ENCODE data around the gene USP6NL. TPM values are rescaled to one million over a fixed set of nuclear protein-coding genes. Genes with fewer than 3 reads are reported as not detected.

USP6NL gene
- polyA plus RNA-seq, 3 donors: 5.5 to 7.7 (median 6.7) TPM

DNA sequence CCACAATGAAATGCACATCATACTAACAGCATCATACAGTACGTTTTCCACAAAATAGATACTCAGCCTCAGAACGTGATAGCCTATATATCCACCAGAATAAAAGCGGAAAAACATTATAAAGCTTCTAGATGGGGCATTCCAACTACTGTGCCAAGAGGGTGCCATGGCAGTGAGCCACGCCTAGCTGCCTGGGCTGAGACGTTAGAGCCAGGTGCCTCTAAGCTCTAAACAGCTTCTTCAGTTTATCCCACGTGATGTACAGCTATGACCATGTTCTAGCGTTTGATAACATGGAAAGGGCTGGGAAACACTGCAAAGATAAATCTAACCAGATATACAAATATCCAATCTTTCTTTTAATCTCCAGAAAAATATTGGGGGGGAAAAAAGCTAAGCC, 17.8 kb downstream of the USP6NL start:
- no peaks in the 10 kb centered on the region for H3K36me3 ChIP-seq (replicated peaks in 1 of 2; ENCODE audit: control insufficient read depth in 1 of 2, insufficient read depth in 2 of 2, low read length in 2 of 2)
- no peaks in the 10 kb centered on the region for H4K20me1 ChIP-seq (ENCODE audit: insufficient read depth, low read length)
- no peak overlapping the region for H3K4me2 ChIP-seq (replicated peaks; ENCODE audit: extremely low read depth, low read length, poor library complexity, severe bottlenecking)
- no peaks in the 10 kb centered on the region for H3K27me3 Mint-ChIP-seq (ENCODE audit: low read depth in 3 of 3)
- no peak overlapping the region for H3K4me3 ChIP-seq (replicated peaks in 1 of 3; ENCODE audit: low read depth in 2 of 3, low read length in 3 of 3)
- H3K9me3 ChIP-seq (replicated peaks in 1 of 2; ENCODE audit: control insufficient read depth in 1 of 2, insufficient read depth in 1 of 2, low read length in 2 of 2): no peaks in the 10 kb centered on the region
- H3K4me1 Mint-ChIP-seq: peaks cover 19% of the 10 kb centered on the region
- peaks cover 4 to 17% of the 10 kb centered on the region in 2 donors for H3K36me3 Mint-ChIP-seq
- peaks cover 45% of the 10 kb centered on the region for H3K79me2 ChIP-seq (ENCODE audit: insufficient read depth, low read length)
- DNase-seq: no peak
- H3K27me3 ChIP-seq (ENCODE audit: control insufficient read depth in 2 of 2, insufficient read depth in 2 of 2, low read length in 2 of 2): no peaks in the 10 kb centered on the region
- H2AFZ ChIP-seq (ENCODE audit: insufficient read depth, low read depth, low read length, poor library complexity, severe bottlenecking): no peak overlapping the region
- H3K4me3 Mint-ChIP-seq: no peak overlapping the region
- intact Hi-C loops (cut with micrococcal nuclease): no loop called here
- peaks cover 11 to 13% of the 10 kb centered on the region in 2 donors for H3K4me1 ChIP-seq (ENCODE audit: control insufficient read depth in 1 of 2, insufficient read depth in 2 of 2, low read length in 2 of 2)
- no peak overlapping the region for H3K27ac ChIP-seq (ENCODE audit: low read depth in 1 of 2, low read length in 2 of 2)
- 98% methylated on average over 6 of the region's 7 CpGs for WGBS (ENCODE audit: insufficient coverage)
- no peak overlapping the region for H3K9ac ChIP-seq (ENCODE audit: insufficient read depth, low read length, poor library complexity, severe bottlenecking)
- TF ChIP-seq, protein P1, sequence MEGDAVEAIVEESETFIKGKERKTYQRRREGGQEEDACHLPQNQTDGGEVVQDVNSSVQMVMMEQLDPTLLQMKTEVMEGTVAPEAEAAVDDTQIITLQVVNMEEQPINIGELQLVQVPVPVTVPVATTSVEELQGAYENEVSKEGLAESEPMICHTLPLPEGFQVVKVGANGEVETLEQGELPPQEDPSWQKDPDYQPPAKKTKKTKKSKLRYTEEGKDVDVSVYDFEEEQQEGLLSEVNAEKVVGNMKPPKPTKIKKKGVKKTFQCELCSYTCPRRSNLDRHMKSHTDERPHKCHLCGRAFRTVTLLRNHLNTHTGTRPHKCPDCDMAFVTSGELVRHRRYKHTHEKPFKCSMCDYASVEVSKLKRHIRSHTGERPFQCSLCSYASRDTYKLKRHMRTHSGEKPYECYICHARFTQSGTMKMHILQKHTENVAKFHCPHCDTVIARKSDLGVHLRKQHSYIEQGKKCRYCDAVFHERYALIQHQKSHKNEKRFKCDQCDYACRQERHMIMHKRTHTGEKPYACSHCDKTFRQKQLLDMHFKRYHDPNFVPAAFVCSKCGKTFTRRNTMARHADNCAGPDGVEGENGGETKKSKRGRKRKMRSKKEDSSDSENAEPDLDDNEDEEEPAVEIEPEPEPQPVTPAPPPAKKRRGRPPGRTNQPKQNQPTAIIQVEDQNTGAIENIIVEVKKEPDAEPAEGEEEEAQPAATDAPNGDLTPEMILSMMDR (IDR thresholded peaks at IDR 0.05): no peak
- H3K27ac Mint-ChIP-seq: no peak overlapping the region
- H3K9me3 Mint-ChIP-seq: peaks cover 0 to 4% (median 0%) of the 10 kb centered on the region in 7 donors

DNA sequence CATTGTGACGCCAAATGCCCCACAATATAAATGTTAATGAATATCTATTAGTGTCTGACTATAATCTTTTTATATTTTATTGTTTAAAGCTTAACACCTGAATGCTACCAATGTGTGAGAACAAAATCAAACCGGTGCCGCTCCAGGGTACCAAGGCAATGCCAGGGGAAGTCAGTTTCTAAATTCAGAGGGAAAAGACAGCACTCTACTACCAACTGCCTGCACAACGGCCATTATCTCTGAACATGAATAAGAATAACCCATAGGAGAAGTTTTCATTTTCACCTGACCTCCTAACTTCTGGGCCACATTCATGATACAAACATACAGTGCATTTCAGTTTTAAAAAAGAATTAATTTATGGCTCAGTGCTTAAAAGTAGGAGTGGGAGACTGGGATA, 21.7 kb downstream of the USP6NL start:
- peaks cover 31% of the 10 kb centered on the region for H3K4me1 Mint-ChIP-seq
- Histone ChIP-seq H3K36me3 (replicated peaks in 1 of 2; ENCODE audit: control insufficient read depth in 1 of 2, insufficient read depth in 2 of 2, low read length in 2 of 2) (no peaks in the 10 kb centered on the region), H4K20me1 (ENCODE audit: insufficient read depth, low read length) (no peaks in the 10 kb centered on the region), H3K4me1 (ENCODE audit: control insufficient read depth in 1 of 2, insufficient read depth in 2 of 2, low read length in 2 of 2) (peaks cover 29 to 37% of the 10 kb centered on the region in 2 donors), H3K27me3 (ENCODE audit: control insufficient read depth in 2 of 2, insufficient read depth in 2 of 2, low read length in 2 of 2) (no peaks in the 10 kb centered on the region), H3K9me3 (replicated peaks in 1 of 2; ENCODE audit: control insufficient read depth in 1 of 2, insufficient read depth in 1 of 2, low read length in 2 of 2) (peaks cover 0 to 3% of the 10 kb centered on the region in 2 donors), H3K4me3 (replicated peaks in 1 of 3; ENCODE audit: low read depth in 2 of 3, low read length in 3 of 3) (no peak overlapping the region), H3K4me2 (replicated peaks; ENCODE audit: extremely low read depth, low read length, poor library complexity, severe bottlenecking) (no peak overlapping the region), H3K79me2 (ENCODE audit: insufficient read depth, low read length) (peaks cover 64% of the 10 kb centered on the region), H2AFZ (ENCODE audit: insufficient read depth, low read depth, low read length, poor library complexity, severe bottlenecking) (no peak overlapping the region), H3K9ac (ENCODE audit: insufficient read depth, low read length, poor library complexity, severe bottlenecking) (no peak overlapping the region), H3K27ac (ENCODE audit: low read depth in 1 of 2, low read length in 2 of 2) (no peak overlapping the region)
- peaks cover 4 to 10% of the 10 kb centered on the region in 2 donors for H3K36me3 Mint-ChIP-seq
- H3K9me3 Mint-ChIP-seq: peaks cover 0 to 6% (median 4%) of the 10 kb centered on the region in 7 donors
- no CpG with 5 or more reads among the region's 4 CpGs for WGBS (ENCODE audit: insufficient coverage)
- DNase-seq: no peak
- no peak overlapping the region for H3K27ac Mint-ChIP-seq
- TF ChIP-seq, protein P1 (IDR thresholded peaks at IDR 0.05): no peak
- no peak overlapping the region for H3K4me3 Mint-ChIP-seq
- intact Hi-C loops (cut with micrococcal nuclease): no loop called here
- H3K27me3 Mint-ChIP-seq (ENCODE audit: low read depth in 3 of 3): peaks cover 0 to 2% (median 2%) of the 10 kb centered on the region in 3 donors

Data from CD14-positive monocyte (primary cell).